Spinal cord (tissue), 10 donors: ENCODE measurements around the gene MACC1. TPM values are rescaled to one million over a fixed set of nuclear protein-coding genes. Genes with fewer than 3 reads are reported as not detected.

ENCODE experiments used
- DNase-seq, 6 donors: peaks; one replicate each; pipeline versions ENCODE4 v3.0.0 to v3.0.0-alpha.2; 2013 to 2015; ENCODE audit warnings: low spot score in 6 of 6, low read depth in 4 of 6
- H3K27ac ChIP-seq: one replicate; pipeline ENCODE4 v1.5.1; 2013; ENCODE audit warnings: low read depth, low read length, control low read depth
- H3K27me3 ChIP-seq: one replicate; pipeline ENCODE4 v1.6.1; 2013; ENCODE audit warnings: low read length; ENCODE audit not compliant: control insufficient read depth, insufficient read depth
- H3K36me3 ChIP-seq: one replicate; pipeline ENCODE4 v1.6.1; 2013; ENCODE audit warnings: low read length; ENCODE audit not compliant: control insufficient read depth, insufficient read depth
- H3K4me1 ChIP-seq: one replicate; pipeline ENCODE4 v1.6.1; 2013; ENCODE audit warnings: low read length; ENCODE audit not compliant: control insufficient read depth, insufficient read depth
- H3K4me3 ChIP-seq: one replicate; pipeline ENCODE4 v1.5.1; 2013; ENCODE audit warnings: low read depth, low read length, control low read depth
- H3K9me3 ChIP-seq: one replicate; pipeline ENCODE4 v1.6.1; 2013; ENCODE audit warnings: low read length; ENCODE audit not compliant: control insufficient read depth, insufficient read depth
- WGBS: methylation state at CpG from one replicate; pipeline ENCODE4 v1.1.5; 2013; ENCODE audit warnings: missing lambda C conversion rate; ENCODE audit not compliant: insufficient coverage; 5-methylcytosine and 5-hydroxymethylcytosine counted together
- polyA plus RNA-seq, 2 donors: library from polyadenylated mRNA; unstranded; fragments of 120-200 nt; gene quantifications; one replicate each; pipeline ENCODE4 v1.2.1, GENCODE V29; 2013; ENCODE audit not compliant: insufficient read length in 2 of 2
- total RNA-seq, 2 donors: library from RNA; depleted of rRNA in 1 of 2; stranded (reverse); fragments of 120-200 nt in 1 of 2; fragments of >200 nt in 1 of 2; gene quantifications; one replicate each; pipeline versions ENCODE4 v1.2.3 to v1.2.4, GENCODE V29; 2013 to 2014
- donor health status: healthy.

The MACC1 gene
- total and polyA plus RNA-seq, 4 donors, result 0.14 to 0.28 (median 0.18) TPM

GRCh38 chr7:20111821-20112542 is 105.2 kb downstream of the MACC1 start:
- H3K4me1 ChIP-seq, result no peaks in the 10 kb centered on the region
- H3K27me3 ChIP-seq, result no peaks in the 10 kb centered on the region
- no peak for DNase-seq
- no peak overlapping the region for H3K27ac ChIP-seq
- H3K4me3 ChIP-seq, result no peak overlapping the region
- H3K9me3 ChIP-seq, result no peaks in the 10 kb centered on the region
- no peaks in the 10 kb centered on the region for H3K36me3 ChIP-seq
- WGBS, result no CpG with 5 or more reads among the region's 2 CpGs

- Histone ChIP-seq H3K27ac (no peak overlapping the region), H3K9me3 (no peaks in the 10 kb centered on the region), H3K4me1 (no peaks in the 10 kb centered on the region), H3K27me3 (no peaks in the 10 kb centered on the region), H3K36me3 (no peaks in the 10 kb centered on the region), H3K4me3 (no peak overlapping the region)
- no peak for DNase-seq
- WGBS, result 100% methylated on average over 1 of the region's 3 CpGs
These were observed 109.6 kb downstream of the MACC1 start for GRCh38 chr7:20107582-20107981.

- DNase-seq, result no peak
- no CpG with 5 or more reads among the region's 1 CpG for WGBS
- H3K4me1 ChIP-seq, result no peaks in the 10 kb centered on the region
- H3K27me3 ChIP-seq, result no peaks in the 10 kb centered on the region
- H3K4me3 ChIP-seq, result no peak overlapping the region
- no peak overlapping the region for H3K27ac ChIP-seq
- H3K9me3 ChIP-seq, result no peaks in the 10 kb centered on the region
- no peaks in the 10 kb centered on the region for H3K36me3 ChIP-seq
These were observed 112.5 kb downstream of the MACC1 start for GRCh38 chr7:20104696-20105095.

- H3K9me3 ChIP-seq, result no peaks in the 10 kb centered on the region
- no peak overlapping the region for H3K4me3 ChIP-seq
- no peak for DNase-seq
- WGBS, result no CpG with 5 or more reads among the region's 1 CpG
- no peaks in the 10 kb centered on the region for H3K27me3 ChIP-seq
- H3K4me1 ChIP-seq, result no peaks in the 10 kb centered on the region
- H3K36me3 ChIP-seq, result no peaks in the 10 kb centered on the region
- no peak overlapping the region for H3K27ac ChIP-seq
These were observed 114.2 kb downstream of the MACC1 start for GRCh38 chr7:20102982-20103381.

- no peaks in the 10 kb centered on the region for H3K27me3 ChIP-seq
- no peak for DNase-seq
These were observed 121.3 kb downstream of the MACC1 start for GRCh38 chr7:20095862-20096261.

GRCh38 chr7:20095436-20095835 is 121.7 kb downstream of the MACC1 start:
- no peak overlapping the region for H3K27ac ChIP-seq

More at GRCh38 chr7:20095862-20096261, 121.3 kb downstream of the MACC1 start:
- Histone ChIP-seq H3K4me3 (no peak overlapping the region), H3K36me3 (no peaks in the 10 kb centered on the region), H3K27ac (no peak overlapping the region), H3K4me1 (no peaks in the 10 kb centered on the region), H3K9me3 (peaks cover 1% of the 10 kb centered on the region)
- WGBS, result 100% methylated on average over 1 of the region's 1 CpG

GRCh38 chr7:20089431-20089830 is 127.8 kb downstream of the MACC1 start:
- H3K4me3 ChIP-seq, result no peak overlapping the region
- H3K9me3 ChIP-seq, result no peaks in the 10 kb centered on the region
- H3K36me3 ChIP-seq, result no peaks in the 10 kb centered on the region
- H3K27ac ChIP-seq, result no peak overlapping the region
- H3K27me3 ChIP-seq, result no peaks in the 10 kb centered on the region
- no peak for DNase-seq
- no CpG with 5 or more reads among the region's 6 CpGs for WGBS
- no peaks in the 10 kb centered on the region for H3K4me1 ChIP-seq

More at GRCh38 chr7:20095436-20095835, 121.7 kb downstream of the MACC1 start:
- Histone ChIP-seq H3K4me1 (no peaks in the 10 kb centered on the region), H3K9me3 (peaks cover 1% of the 10 kb centered on the region), H3K27me3 (no peaks in the 10 kb centered on the region), H3K4me3 (no peak overlapping the region), H3K36me3 (no peaks in the 10 kb centered on the region)
- no peak for DNase-seq
- 100% methylated on average over 2 of the region's 4 CpGs for WGBS

- H3K9me3 ChIP-seq, result no peaks in the 10 kb centered on the region
- DNase-seq, result no peak
- no peaks in the 10 kb centered on the region for H3K4me1 ChIP-seq
- H3K4me3 ChIP-seq, result no peak overlapping the region
- WGBS, result 95% methylated on average over 4 of the region's 4 CpGs
- no peaks in the 10 kb centered on the region for H3K36me3 ChIP-seq
- no peaks in the 10 kb centered on the region for H3K27me3 ChIP-seq
- H3K27ac ChIP-seq, result no peak overlapping the region
These were observed 132.1 kb downstream of the MACC1 start for GRCh38 chr7:20085086-20085485.
